Heart right ventricle (tissue), 16 donors: Measurements from ENCODE around the gene ANO1. TPM values are rescaled to one million over a fixed set of nuclear protein-coding genes. Genes with fewer than 3 reads are reported as not detected.

ENCODE experiments used
- ATAC-seq, 8 donors: fragments of 200-7000 bp; cut with Tn5 transposase; one replicate each; pipeline ENCODE4 v1.9.1; 2020; ENCODE audit warnings: mild to moderate bottlenecking in 8 of 8, moderate library complexity in 8 of 8, moderate number of reproducible peaks in 1 of 8
- DNase-seq, 2 donors: peaks; one replicate each; pipeline ENCODE4 v3.0.0-alpha.2; 2020
- H3K27ac ChIP-seq, 10 donors: fragments of 200-600 bp; sonication (generic) in 2 of 10; one replicate each; pipeline versions ENCODE4 v1.5.0 to v1.8.0; 2020 to 2022; ENCODE audit warnings: mild to moderate bottlenecking in 3 of 10
- H3K27me3 ChIP-seq, 7 donors: fragments of 200-600 bp; one replicate each; pipeline ENCODE4 v1.8.0; 2021 to 2022; ENCODE audit warnings: mild to moderate bottlenecking in 2 of 7
- H3K36me3 ChIP-seq, 9 donors: fragments of 200-600 bp; sonication (generic) in 1 of 9; one replicate each; pipeline versions ENCODE4 v1.5.0 to v1.8.0; 2020 to 2022; ENCODE audit warnings: mild to moderate bottlenecking in 2 of 9
- H3K4me1 ChIP-seq, 9 donors: fragments of 200-600 bp; sonication (generic) in 1 of 9; one replicate each; pipeline versions ENCODE4 v1.5.0 to v1.8.0; 2020 to 2022; ENCODE audit warnings: mild to moderate bottlenecking in 4 of 9
- H3K4me3 ChIP-seq, 10 donors: fragments of 200-600 bp; sonication (generic) in 2 of 10; one replicate each; pipeline versions ENCODE4 v1.5.0 to v1.8.0; 2020 to 2022; ENCODE audit warnings: mild to moderate bottlenecking in 7 of 10, moderate library complexity in 2 of 10
- H3K9me3 ChIP-seq, 11 donors: fragments of 200-600 bp in 10 of 11; sonication (generic) in 2 of 11; one replicate each; pipeline versions ENCODE4 v1.5.0 to v1.8.0; 2013 to 2022; ENCODE audit warnings: mild to moderate bottlenecking in 2 of 11, control low read depth in 1 of 11, moderate library complexity in 1 of 11
- WGBS, 2 donors: extraction: QIAGEN DNeasy Blood & Tissue Kit; methylation state at CpG; one replicate each; pipeline ENCODE4 v1.1.7; 2013; ENCODE audit warnings: inconsistent platforms in 1 of 2; 5-methylcytosine and 5-hydroxymethylcytosine counted together
- intact Hi-C, 10 donors: fragments of 100-400 bp; cut with DNase I; formaldehyde crosslinking; loops; one replicate each; pipeline versions ENCODE4 v1.11.1 to v1.14.2; 2022
- polyA plus RNA-seq, 2 donors: library from polyadenylated mRNA; stranded (reverse); fragments of 200-250 nt; gene quantifications; one replicate each; pipeline ENCODE4 v1.2.3, GENCODE V29; 2013
- total RNA-seq, 10 donors: library from RNA; stranded (reverse); fragmentation: NEBNext Ultra II Directional in 3 of 10; extraction: Animal tissue kit (Norgen Biotek cat#: 25700) in 3 of 10; gene quantifications; one replicate each; pipeline versions ENCODE4 v1.2.1 to v1.2.4, GENCODE V29; 2021 to 2023
- TF ChIP-seq, protein P1 (sequence below), 9 donors: fragments of 200-600 bp; sonication (generic) in 2 of 9; IDR thresholded peaks; one replicate each; pipeline versions ENCODE4 v1.5.0 to v1.8.0; 2021 to 2022; ENCODE audit warnings: antibody characterized with exemption in 9 of 9, mild to moderate bottlenecking in 5 of 9, moderate library complexity in 1 of 9
- donor health status: Arrhythmogenic right ventricular cardiomyopathy.
- donor health status: ischemic (EF 13 %, LVEDD 7.1; RV severe dilation, severe dysfunction).
- donor health status: healthy with polysubstance abuse.
- donor health status: DM: no; HTN: yes; CAD: no.
- donor health status: DM: no; HTN: no; CAD: no.
- donor health status: ischemic (EF 25% LVEDD 6.9; RV normal size, moderate dysfunction).
- donor health status: ischemic (EF 25% LVEDD 5.7; RV mildly dilated, moderate dysfunction).
- donor health status: healthy.
- donor health status: DM: yes; HTN: yes; CAD: no.
- donor health status: Ischemic cardiomyopathy.
- donor health status: ischemic (EF 35%, LVEDD 5.7; RV mildly dilated, moderate dysfunction).
- donor health status: nonischemic (EF 11% LVEDD 7.7; RV severe dilation, severe dysfunction).
- donor health status: DM: yes; HTN: yes; CAD: no.
- donor health status: PGD.
- donor health status: ischemic (EF 29% LVEDD 5.4; RV normal size, mild dysfunction).
- donor health status: nonischemic (EF 23%, LVEDD 6.1; RV moderate dilation, normal function).

Gene ANO1
- total and polyA plus RNA-seq, 12 donors = 6.6 to 13.8 (median 9.7) TPM

DNA sequence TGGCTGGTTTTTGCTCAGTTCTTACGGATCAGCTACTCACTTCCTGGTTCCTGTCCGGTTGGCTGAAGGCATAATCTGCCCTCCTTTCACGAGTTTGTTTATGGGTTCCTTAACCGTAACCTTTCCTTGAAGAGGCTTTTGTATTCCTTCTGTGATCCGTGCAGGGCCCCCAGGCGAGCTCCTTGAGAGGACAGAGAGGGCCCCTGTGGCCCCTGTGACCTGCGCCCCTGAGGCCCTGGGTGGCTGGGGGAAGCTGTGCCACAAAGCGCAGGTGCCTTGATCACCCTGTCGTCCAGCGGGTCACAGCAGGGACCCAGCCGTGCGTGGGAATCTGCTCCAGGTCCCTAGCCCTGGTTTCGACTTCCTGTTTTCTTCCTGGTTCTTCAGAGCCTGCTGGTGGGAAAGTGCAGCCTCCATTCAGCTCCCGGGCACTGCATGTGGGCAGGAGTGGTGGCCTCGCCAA lies 97.2 kb downstream of the ANO1 start:
- DNase-seq (no peak), ATAC-seq (no peak)
- Histone ChIP-seq H3K27ac (no peak overlapping the region), H3K27me3 (no peaks in the 10 kb centered on the region), H3K4me1 (no peaks in the 10 kb centered on the region), H3K9me3 (no peaks in the 10 kb centered on the region), H3K36me3 (peaks cover 0 to 47% (median 0%) of the 10 kb centered on the region in 9 donors), H3K4me3 (no peak overlapping the region)
- 73 to 74% methylated on average over 15 of the region's 15 CpGs for WGBS, 2 donors
- TF ChIP-seq, protein P1, sequence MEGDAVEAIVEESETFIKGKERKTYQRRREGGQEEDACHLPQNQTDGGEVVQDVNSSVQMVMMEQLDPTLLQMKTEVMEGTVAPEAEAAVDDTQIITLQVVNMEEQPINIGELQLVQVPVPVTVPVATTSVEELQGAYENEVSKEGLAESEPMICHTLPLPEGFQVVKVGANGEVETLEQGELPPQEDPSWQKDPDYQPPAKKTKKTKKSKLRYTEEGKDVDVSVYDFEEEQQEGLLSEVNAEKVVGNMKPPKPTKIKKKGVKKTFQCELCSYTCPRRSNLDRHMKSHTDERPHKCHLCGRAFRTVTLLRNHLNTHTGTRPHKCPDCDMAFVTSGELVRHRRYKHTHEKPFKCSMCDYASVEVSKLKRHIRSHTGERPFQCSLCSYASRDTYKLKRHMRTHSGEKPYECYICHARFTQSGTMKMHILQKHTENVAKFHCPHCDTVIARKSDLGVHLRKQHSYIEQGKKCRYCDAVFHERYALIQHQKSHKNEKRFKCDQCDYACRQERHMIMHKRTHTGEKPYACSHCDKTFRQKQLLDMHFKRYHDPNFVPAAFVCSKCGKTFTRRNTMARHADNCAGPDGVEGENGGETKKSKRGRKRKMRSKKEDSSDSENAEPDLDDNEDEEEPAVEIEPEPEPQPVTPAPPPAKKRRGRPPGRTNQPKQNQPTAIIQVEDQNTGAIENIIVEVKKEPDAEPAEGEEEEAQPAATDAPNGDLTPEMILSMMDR (IDR thresholded peaks at IDR 0.05) = no peak
- intact Hi-C loops = no loop called here

DNA sequence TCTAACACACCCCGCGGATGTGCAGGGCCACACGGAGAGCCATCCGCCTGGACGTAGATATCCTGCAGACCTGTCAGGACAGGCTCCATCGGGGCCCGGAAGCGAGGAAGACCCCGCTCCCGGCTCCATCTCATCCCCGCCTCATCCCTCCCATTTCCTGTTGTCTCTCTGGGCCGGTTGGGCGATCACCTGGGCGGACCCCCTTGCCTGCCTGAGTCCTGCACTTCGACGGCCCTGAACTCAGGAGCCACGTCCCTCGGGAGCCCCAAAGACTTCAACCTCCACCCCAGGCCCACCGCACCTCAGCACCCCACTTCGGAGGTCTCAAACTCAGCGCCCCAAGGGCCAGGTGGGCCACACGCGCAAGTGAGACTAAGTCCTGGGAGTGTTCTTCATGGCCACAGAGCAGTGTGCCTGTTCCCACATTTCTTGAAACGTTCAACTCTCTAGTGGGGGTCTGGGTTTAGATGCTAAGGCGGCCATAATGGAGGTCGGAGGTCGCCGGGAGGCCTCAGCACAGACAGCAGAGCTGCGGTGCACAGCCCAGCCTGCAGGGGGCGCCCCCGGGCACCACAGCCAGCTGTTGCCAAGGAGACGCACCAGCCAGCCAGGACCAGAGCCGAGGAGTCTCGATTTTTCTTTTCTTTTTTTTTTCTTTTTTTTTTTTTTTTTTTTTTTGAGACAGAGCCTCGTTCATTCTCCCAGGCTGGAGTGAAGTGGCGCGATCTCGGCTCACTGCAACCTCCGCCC lies 99.0 kb downstream of the ANO1 start:
- no peak overlapping the region for H3K27ac ChIP-seq
- no peaks in the 10 kb centered on the region for H3K4me1 ChIP-seq
- peaks cover 0 to 4% (median 0%) of the 10 kb centered on the region in 7 donors for H3K27me3 ChIP-seq
- H3K4me3 ChIP-seq = no peak overlapping the region
- TF ChIP-seq, protein P1 (IDR thresholded peaks at IDR 0.05) = peak in 8 of 9 donors; percentile 22 to 63 (median 45)
- DNase-seq = no peak
- peaks cover 0 to 43% (median 0%) of the 10 kb centered on the region in 9 donors for H3K36me3 ChIP-seq
- ATAC-seq = peak in 1 of 8 donors; percentile 36
- no peaks in the 10 kb centered on the region for H3K9me3 ChIP-seq
- WGBS, 2 donors = 86 to 88% methylated on average over 38 to 39 of the region's 39 CpGs
- intact Hi-C loops = no loop called here

DNA sequence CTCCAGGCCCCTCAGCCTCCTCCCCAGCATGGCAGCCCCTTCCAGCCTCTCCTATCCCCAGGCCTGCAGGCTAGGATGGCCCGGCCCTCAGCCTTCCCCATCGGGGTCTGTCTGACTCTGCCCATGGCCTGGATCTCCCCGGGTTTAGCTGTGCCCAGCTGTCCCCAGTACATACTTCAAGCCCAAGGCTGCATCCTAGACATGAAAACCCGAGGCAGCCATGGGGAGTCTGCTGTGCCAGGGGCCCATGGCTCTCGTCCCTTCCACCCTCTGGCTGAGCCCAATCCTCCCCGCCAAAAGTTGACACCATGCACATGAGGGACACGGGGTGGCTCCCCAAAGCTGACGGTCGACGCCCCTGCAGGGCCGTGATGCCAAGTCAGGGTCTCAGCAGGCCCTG lies 102.8 kb downstream of the ANO1 start:
- intact Hi-C loops = no loop called here
- WGBS, 2 donors = 85 to 87% methylated on average over 11 of the region's 11 CpGs

DNA sequence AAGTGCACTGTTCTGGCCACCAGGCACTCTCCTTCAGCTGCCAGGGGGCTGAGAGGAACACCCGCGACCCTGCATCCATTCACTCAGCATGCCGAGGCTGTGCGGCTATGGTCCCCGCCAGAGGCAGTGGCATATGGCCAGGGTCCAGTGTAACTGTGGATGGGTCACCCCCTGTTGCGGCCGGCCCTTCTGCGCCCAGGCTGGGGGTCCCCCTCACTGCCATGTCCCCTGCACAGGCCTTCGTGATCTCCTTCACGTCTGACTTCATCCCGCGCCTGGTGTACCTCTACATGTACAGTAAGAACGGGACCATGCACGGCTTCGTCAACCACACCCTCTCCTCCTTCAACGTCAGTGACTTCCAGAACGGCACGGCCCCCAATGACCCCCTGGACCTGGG lies 104.1 kb downstream of the ANO1 start:
- intact Hi-C loops = no loop called here
- DNase-seq = no peak

More for the DNA sequence above, 102.8 kb downstream of the ANO1 start:
- no peaks in the 10 kb centered on the region for H3K4me1 ChIP-seq
- H3K9me3 ChIP-seq = no peaks in the 10 kb centered on the region
- H3K4me3 ChIP-seq = no peak overlapping the region
- H3K36me3 ChIP-seq = peaks cover 0 to 66% (median 0%) of the 10 kb centered on the region in 9 donors
- ATAC-seq (no peak), DNase-seq (no peak)
- TF ChIP-seq, protein P1 (IDR thresholded peaks at IDR 0.05) = no peak
- peaks cover 0 to 4% (median 0%) of the 10 kb centered on the region in 7 donors for H3K27me3 ChIP-seq
- no peak overlapping the region for H3K27ac ChIP-seq

More for the DNA sequence above, 104.1 kb downstream of the ANO1 start:
- WGBS, 2 donors = 91 to 92% methylated on average over 18 of the region's 18 CpGs
- H3K9me3 ChIP-seq = no peaks in the 10 kb centered on the region
- no peak overlapping the region for H3K27ac ChIP-seq
- ATAC-seq = no peak
- H3K4me3 ChIP-seq = no peak overlapping the region
- H3K4me1 ChIP-seq = no peaks in the 10 kb centered on the region
- H3K27me3 ChIP-seq = peaks cover 0 to 4% (median 0%) of the 10 kb centered on the region in 7 donors
- H3K36me3 ChIP-seq = peaks cover 0 to 73% (median 0%) of the 10 kb centered on the region in 9 donors
- TF ChIP-seq, protein P1 (IDR thresholded peaks at IDR 0.05) = no peak
